Lower lobe of right lung (tissue), 2 donors: Measurements from ENCODE around the gene RAD18. TPM values are rescaled to one million over a fixed set of nuclear protein-coding genes. Genes with fewer than 3 reads are reported as not detected.

Experiments used
- ATAC-seq, 2 donors: fragments of 200-7000 bp; cut with Tn5 transposase; one replicate each; pipeline ENCODE4 v1.9.1; 2020 to 2022; ENCODE audit warnings: mild to moderate bottlenecking in 2 of 2, moderate library complexity in 2 of 2
- DNase-seq: peaks from one replicate; pipeline ENCODE4 v3.0.0-alpha.2; 2020
- H3K27ac ChIP-seq: fragments of 200-600 bp; one replicate; pipeline ENCODE4 v1.8.0; 2022
- H3K27me3 ChIP-seq: fragments of 200-600 bp; one replicate; pipeline ENCODE4 v1.8.0; 2022; ENCODE audit warnings: low read depth
- H3K36me3 ChIP-seq: fragments of 200-600 bp; one replicate; pipeline ENCODE4 v1.8.0; 2022; ENCODE audit warnings: mild to moderate bottlenecking
- H3K4me1 ChIP-seq: fragments of 200-600 bp; one replicate; pipeline ENCODE4 v1.8.0; 2022
- H3K4me3 ChIP-seq: fragments of 200-600 bp; one replicate; pipeline ENCODE4 v1.8.0; 2022; ENCODE audit warnings: mild to moderate bottlenecking
- H3K9me3 ChIP-seq: fragments of 200-600 bp; one replicate; pipeline ENCODE4 v1.8.0; 2022
- intact Hi-C: fragments of 100-400 bp; cut with DNase I; formaldehyde crosslinking; loops from one replicate; pipeline ENCODE4 v1.11.0; 2022
- total RNA-seq: library from RNA; stranded (reverse); fragmentation: NEBNext Ultra II Directional; extraction: Animal tissue kit (Norgen Biotek cat#: 25700); gene quantifications from one replicate; pipeline ENCODE4 v1.2.1, GENCODE V29; 2021
- TF ChIP-seq, protein P1 (sequence below): fragments of 200-600 bp; IDR thresholded peaks from one replicate; pipeline ENCODE4 v1.8.0; 2022; ENCODE audit warnings: antibody characterized with exemption, mild to moderate bottlenecking
- donor health status: DM: no; HTN: yes; CAD: no; lungs with severe emphysema.

The RAD18 gene
- total RNA-seq, 1 donor from 2014 or later = 12.6 TPM

DNA sequence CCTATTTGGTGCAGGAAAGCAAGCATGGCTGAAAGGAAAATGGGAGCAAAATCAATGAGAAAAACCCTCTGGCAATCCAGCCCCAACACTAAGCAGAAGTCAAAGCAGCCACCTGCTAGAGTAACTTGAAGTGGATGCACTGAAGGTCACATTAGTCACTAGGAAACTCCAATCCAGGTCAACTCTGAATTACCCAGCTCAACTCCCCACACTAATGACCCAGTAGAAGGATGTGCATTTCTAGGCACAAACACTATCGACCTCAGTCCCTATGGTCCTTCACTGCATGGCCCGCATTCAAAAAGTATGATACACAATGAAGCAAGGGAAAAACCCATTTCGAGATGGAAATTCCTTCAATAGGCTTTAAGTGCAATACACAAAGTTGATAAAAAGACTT lies 80.6 kb downstream of the RAD18 start:
- DNase-seq = no peak
- TF ChIP-seq, protein P1, sequence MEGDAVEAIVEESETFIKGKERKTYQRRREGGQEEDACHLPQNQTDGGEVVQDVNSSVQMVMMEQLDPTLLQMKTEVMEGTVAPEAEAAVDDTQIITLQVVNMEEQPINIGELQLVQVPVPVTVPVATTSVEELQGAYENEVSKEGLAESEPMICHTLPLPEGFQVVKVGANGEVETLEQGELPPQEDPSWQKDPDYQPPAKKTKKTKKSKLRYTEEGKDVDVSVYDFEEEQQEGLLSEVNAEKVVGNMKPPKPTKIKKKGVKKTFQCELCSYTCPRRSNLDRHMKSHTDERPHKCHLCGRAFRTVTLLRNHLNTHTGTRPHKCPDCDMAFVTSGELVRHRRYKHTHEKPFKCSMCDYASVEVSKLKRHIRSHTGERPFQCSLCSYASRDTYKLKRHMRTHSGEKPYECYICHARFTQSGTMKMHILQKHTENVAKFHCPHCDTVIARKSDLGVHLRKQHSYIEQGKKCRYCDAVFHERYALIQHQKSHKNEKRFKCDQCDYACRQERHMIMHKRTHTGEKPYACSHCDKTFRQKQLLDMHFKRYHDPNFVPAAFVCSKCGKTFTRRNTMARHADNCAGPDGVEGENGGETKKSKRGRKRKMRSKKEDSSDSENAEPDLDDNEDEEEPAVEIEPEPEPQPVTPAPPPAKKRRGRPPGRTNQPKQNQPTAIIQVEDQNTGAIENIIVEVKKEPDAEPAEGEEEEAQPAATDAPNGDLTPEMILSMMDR = no peak

DNA sequence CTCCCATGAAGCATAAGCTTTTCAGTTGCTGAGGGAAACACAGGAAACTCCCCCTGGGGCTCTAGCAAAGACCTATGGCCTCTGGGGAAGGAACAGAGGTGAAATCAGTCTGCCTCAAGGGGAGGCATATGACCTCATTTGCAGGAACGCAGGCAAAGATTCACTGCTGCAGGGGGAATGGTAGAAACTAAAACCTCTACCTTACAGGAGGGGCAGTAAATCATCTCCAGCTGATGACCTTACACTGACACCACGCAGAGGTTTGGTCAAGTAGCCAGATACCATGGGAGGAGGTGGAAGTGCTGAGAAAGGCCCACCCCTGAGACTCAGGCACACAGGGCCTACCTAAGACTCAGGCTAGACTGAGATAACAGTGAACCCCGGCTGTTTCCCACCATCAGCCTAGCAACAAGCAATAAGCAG lies 81.1 kb downstream of the RAD18 start:
- TF ChIP-seq, protein P1 = no peak
- Histone ChIP-seq H3K9me3 (no peaks in the 10 kb centered on the region), H3K27me3 (no peaks in the 10 kb centered on the region), H3K27ac (no peak overlapping the region), H3K4me1 (no peaks in the 10 kb centered on the region), H3K4me3 (no peak overlapping the region), H3K36me3 (peaks cover 7% of the 10 kb centered on the region)
- intact Hi-C loops = no loop called here
- ATAC-seq (no peak), DNase-seq (no peak)

More for the DNA sequence above, 80.6 kb downstream of the RAD18 start:
- intact Hi-C loops = no loop called here
- Histone ChIP-seq H3K4me1 (no peaks in the 10 kb centered on the region), H3K36me3 (peaks cover 7% of the 10 kb centered on the region), H3K27ac (no peak overlapping the region), H3K27me3 (no peaks in the 10 kb centered on the region), H3K4me3 (no peak overlapping the region), H3K9me3 (no peaks in the 10 kb centered on the region)
- no peak for ATAC-seq

DNA sequence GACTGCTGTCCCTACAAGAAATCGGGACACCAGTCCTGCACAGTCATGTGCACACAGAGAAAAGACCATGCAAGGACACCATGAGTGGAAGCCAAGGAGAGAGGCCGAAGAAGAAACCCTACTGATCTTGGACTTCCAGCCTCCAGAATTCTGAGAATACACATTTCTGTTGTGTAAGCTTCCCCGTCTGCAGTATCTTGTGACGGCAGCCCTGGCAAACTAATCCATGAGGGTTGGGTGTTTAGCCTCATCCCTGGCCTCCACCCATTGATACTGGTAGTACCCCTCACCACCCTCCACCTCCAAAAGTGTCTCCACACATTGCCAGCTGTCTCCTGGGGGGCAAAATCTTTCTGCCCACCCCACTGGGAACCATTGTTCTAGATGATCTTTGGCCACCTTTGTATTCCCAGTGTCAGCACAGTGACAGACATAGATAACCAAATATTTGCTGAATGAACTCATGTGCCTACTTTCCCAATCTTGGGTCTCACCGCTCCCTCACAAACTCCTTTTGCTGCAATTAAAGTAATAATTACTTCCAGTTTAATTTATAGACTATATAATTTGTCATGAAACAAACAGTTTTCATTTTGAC lies 83.8 kb downstream of the RAD18 start:
- Histone ChIP-seq H3K36me3 (peaks cover 7% of the 10 kb centered on the region), H3K27me3 (no peaks in the 10 kb centered on the region), H3K27ac (no peak overlapping the region), H3K4me1 (no peaks in the 10 kb centered on the region), H3K4me3 (no peak overlapping the region), H3K9me3 (no peaks in the 10 kb centered on the region)
- intact Hi-C loops = no loop called here
- ATAC-seq (no peak), DNase-seq (no peak)
- TF ChIP-seq, protein P1 = no peak

DNA sequence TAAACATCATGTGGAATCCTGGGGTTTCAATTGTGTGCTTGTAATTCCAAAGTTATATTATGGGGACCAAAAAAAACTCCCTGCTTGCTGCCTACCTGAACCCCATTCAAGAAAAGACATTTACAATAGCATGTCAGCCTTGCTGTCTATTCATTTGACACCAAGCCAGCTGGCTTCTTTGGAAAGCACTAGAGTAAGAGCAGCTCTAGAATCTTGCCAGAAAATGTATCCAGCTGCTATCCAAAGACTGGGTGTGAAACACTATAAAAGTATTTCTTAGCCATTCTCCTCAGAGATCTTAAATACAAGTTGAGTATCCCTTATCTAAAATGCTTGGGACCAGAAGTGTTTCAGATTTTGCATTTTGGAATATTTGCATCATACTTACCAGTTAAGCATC lies 87.4 kb downstream of the RAD18 start:
- no peak overlapping the region for H3K27ac ChIP-seq
- TF ChIP-seq, protein P1 = no peak
- no peaks in the 10 kb centered on the region for H3K36me3 ChIP-seq
- H3K27me3 ChIP-seq = no peaks in the 10 kb centered on the region
- H3K4me3 ChIP-seq = no peak overlapping the region
- ATAC-seq (no peak), DNase-seq (no peak)
- no peaks in the 10 kb centered on the region for H3K4me1 ChIP-seq
- no peaks in the 10 kb centered on the region for H3K9me3 ChIP-seq
- intact Hi-C loops = no loop called here

DNA sequence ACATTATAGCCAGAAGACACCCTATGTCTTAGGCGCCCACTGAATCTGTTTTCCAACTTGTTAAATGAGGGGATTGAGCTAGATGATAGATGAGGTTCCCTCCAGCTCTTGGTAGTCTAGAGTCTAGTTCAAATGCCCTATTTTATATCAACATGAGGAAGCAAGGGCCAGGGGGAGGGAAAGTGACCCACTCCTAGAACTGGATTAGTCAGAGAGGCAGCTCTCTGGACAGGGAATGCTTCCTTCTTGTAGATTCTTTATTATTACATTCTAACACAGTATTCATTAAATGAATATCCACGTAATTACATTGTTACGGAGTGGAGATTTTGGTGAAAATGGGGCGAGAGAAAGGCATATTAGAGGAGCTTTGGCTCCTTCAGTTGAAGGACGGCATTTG lies 89.5 kb downstream of the RAD18 start:
- H3K4me1 ChIP-seq = no peaks in the 10 kb centered on the region
- intact Hi-C loops = no loop called here
- no peaks in the 10 kb centered on the region for H3K27me3 ChIP-seq

More for the DNA sequence above, 89.5 kb downstream of the RAD18 start:
- Histone ChIP-seq H3K9me3 (no peaks in the 10 kb centered on the region), H3K27ac (no peak overlapping the region), H3K4me3 (no peak overlapping the region), H3K36me3 (no peaks in the 10 kb centered on the region)
- TF ChIP-seq, protein P1 = no peak
- DNase-seq (no peak), ATAC-seq (no peak)
